ENCODE data around the gene RNF183.
"Not testable (repeated sequence)": the region's sequence is repeated elsewhere in the genome, so short reads cannot be mapped to it uniquely, and the experiment has no call there.

The RNF183 gene

DNA sequence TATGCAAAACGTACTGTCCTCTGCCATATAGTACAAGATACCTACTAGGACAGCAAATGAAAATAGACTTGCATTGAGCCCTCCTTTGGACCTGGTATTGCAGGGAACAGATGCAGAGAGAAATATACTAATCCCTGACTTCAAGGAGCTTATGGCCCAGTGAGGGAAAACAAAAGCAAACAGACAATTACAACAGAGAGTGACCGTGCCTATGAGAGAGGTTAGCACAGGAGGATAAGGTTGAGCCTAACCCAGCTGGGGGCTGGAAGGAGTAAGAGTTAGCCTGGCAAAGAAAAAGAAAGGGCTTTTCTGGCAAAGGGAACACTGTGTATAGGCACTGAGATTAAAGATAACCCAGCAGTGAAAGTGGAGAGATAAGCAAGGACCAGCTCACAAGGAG lies 33.3 kb downstream of the RNF183 start:
- DNase-seq = no peak

DNA sequence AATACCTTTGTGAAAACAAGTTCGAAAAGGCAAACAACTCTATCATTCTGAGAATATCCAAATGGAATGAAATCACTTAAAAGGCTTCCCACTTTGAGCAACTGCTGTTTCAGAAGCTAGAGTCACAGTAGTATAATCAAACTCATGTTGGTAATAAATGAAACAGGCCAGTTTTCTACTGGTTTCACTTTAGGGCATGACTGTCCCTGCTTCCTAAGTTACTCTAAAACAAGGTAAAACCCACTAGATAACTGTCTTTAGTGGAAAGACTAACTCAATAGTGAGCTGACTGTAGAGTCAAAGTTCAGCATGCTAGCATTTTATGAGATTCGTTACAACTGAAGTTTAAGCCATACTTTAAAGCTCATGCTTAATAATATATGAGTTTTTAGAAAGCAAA lies 33.8 kb downstream of the RNF183 start:
- no peak for DNase-seq

DNA sequence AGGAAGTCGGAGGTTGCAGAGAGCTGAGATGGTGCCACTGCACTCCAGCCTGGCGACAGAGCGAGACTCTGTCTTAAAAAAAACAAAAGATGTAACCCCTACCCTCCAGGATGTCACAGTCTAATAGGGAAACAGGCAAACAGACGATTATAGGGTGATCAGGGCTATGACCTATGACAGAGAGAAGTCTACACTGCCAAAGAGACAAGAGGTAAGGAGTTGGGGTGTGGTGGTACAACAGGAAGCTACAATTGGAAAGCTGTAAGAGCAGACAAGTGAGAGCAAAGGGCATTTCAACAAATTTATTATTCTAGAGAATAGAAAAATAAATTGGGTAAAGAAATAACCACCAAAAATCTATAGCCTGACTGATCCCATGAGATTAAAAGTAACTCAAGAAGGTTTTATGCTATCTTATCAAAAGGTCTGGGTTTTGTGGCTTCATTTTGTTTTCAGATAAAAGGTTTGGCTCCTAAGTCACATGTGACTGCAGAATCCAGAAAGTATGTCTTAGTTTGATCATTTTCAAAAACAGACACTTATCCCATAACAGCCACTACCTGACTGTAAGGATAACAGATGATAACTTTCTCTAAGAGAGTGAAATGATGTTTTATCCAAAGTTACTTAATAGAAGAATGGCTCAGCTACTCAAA lies 35.1 kb downstream of the RNF183 start:
- no peak for DNase-seq

DNA sequence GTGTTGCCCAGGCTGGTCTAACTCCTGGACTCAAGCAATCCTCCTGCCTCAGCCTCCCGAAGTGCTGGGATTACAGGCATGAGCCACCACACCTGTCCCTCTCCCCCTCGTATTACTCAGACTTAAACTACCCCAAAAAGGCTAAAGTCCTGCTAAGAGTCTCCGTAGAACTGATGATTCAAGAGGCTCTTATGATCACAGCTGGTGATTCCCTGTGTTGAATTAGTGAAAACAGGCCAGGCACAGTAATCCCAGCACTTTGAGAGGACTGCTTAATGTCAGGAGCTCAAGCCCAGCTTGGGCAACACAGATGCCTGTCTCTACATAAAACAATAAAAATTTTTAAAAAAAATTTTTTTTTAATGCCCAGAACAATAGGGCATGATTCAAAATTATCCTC lies 37.0 kb downstream of the RNF183 start:
- no peak for DNase-seq

DNA sequence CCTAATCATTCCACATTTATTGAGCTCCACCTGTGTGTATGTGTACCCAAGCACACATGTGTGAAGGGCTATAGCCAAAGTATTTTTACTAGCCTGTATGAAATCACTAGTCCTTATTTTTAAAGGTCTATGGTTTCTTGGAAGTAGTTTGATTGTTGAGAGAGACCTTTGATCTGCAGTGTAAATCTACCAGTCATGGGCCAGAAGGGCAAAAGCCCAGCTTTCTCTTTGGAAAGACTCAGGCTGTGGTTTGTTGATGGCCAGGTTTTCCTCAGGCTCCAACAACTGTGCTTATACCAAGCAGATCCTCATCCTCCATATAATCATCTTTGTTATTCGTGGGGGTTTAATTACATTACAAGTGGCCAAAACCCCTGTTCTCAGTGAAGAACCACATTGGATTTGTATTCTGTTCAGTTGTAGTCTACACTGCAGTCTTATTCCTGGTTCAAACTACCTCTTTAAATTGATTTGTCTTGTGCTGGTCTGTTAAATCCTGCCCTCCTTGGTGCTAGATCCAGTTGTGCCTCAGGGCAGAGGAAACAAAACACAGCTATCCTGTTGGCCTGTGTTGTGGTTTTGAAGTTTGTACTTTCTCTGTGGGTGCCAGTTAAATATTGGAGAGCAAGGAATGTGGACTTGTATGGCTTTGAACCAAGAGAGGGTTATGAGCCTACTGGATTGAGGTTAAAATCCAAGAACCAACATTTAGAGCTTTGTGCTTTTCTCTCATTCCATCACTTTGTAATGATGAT lies 41.1 kb downstream of the RNF183 start:
- no peak for DNase-seq

DNA sequence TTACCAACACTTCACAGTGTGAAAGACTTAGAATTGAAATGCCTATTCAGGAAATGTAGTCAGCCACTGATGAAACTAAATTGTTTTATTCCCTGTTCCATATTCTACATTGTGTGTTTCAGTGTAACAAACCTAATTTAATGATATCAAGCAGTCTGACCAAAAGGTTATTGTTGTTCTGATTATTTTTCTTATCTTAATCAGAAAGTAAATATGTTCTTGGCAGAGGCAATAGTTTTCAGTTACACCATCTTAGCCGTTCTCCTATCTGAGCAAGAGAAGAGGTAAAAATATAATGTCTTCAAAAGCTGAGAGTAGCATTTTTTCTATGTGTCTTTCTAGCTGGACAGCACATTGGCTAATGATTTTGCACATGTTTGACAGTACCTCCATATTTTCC lies 44.9 kb downstream of the RNF183 start:
- DNase-seq = no peak

DNA sequence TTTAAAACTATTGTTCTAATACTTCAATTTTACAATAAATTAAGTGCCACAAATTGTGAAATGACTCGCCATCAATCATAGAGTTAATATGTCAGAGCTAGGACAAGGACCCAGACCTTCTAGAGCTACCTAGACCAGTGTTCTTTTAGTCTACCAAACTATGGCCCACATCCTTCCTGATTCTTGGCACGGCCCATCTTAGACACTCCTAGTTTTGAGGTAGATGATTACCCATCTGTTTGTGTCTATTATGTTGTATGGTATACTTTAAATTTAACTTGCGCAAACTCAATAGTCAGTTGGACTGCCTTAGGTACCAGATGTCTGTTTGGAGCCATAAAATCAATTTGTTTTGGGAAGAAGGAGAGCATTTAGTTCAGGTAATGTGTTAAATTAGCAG lies 45.3 kb downstream of the RNF183 start:
- no peak for DNase-seq

DNA sequence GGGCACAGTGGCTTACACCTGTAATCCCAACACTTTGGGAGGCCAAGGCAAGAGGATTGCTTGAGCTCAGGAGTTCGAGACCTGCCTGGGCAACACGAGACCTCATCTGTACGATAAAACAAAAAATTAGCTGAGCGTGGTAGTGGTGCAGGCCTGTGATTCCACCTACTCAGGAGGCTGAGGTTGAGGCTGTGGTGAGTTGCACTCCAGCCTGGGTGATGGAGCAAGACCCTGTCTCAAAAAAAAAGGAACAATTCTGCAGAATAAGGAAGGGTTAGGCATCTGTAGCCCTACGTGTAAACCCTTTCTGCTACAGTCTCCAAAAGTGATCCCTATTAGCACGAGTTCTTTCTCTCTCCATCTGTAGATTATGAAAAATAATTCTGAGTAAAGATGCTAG lies 47.7 kb downstream of the RNF183 start:
- DNase-seq = no peak

DNA sequence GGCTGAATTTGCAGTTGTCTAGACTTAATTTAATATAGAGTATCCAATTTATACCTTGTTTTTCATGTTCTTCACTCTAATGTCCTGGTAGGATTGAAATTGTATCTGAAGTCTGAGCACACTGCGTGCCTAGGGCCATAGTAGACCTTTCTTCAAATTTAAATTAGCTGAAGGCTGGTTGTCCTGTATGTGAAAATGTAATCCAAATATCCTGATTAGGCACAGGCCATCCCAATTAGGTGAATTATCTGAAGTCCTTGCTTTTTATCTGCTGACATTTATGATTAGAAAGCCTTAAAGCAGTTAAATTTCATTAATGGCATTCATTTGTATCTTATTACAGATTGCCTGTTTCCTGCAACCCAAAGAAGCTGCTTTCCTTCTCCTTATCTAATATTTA lies 48.2 kb downstream of the RNF183 start:
- no peak for DNase-seq

DNA sequence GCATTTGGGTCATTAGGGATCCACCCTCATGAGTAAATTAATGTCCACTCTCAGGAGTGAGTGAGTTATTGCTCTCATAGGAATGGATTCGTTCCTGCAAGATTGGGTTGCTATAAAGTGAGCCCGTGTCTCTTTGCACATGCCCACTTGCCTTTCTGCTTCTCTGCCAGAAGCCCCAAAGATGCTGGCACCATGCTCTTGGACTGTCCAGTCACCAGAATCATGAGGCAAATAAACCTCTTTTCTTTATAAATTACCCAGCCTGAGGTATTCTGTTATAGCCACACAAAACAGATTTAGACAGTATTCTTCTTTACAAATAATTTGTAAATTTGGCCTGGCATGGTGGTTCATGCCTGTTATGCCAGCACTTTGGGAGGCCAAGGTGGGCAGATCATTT lies 52.4 kb downstream of the RNF183 start:
- DNase-seq = no peak

DNA sequence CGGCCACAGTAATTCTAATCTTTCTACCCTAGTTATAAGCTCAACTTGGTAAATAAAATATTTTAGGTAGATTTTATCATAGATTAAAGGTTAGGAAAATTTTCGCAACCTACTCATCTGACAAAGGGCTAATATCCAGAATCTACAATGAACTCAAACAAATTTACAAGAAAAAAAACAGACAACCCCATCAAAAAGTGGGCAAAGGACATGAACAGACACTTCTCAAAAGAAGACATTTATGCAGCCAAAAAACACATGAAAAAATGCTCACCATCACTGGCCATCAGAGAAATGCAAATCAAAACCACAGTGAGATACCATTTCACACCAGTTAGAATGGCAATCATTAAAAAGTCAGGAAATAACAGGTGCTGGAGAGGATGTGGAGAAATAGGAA lies 53.5 kb downstream of the RNF183 start:
- not testable (repeated sequence) for DNase-seq

DNA sequence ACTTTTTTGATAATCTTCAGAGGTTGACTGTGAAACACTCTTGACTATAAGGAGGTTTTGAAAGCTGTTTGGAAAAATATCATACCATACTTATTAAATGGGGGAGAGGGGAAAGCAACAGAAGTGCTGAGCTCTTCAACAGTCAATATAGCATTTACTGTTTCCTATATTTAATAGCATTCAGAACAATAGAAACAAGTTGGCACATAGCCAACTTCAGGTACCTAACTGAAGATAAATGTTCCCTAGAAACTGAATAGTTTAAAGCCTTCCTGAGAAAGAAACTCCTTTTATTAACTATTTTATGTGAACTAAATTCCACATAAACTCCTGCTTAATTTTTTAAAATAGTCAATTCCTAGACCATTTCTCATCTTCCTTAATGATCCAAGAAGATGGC lies 55.5 kb downstream of the RNF183 start:
- no peak for DNase-seq

All from RPMI8226 (cell line).